Stomach (tissue), 4 donors: ENCODE measurements around the gene KRT74.

Source experiments
- CTCF ChIP-seq, 7 experiments: fragments of 450-650 bp in 4 of 7; fragments of 200-600 bp in 3 of 7; sonication (generic) in 3 of 7; IDR thresholded peaks; one replicate each; pipeline ENCODE4 v1.5.1; 2016 to 2019; ENCODE audit warnings: antibody characterized with exemption in 7 of 7, control low read depth in 2 of 7, mild to moderate bottlenecking in 1 of 7
- EP300 ChIP-seq: sonication (generic); formaldehyde crosslinking; IDR thresholded peaks from one replicate; pipeline ENCODE4 v1.6.1; 2017; ENCODE audit warnings: antibody characterized with exemption
- POLR2A ChIP-seq, 4 donors: fragments of 450-650 bp; IDR thresholded peaks; one replicate each; pipeline ENCODE4 v1.6.1; 2016; ENCODE audit warnings: antibody characterized with exemption in 4 of 4, control low read depth in 2 of 4, mild to moderate bottlenecking in 1 of 4, moderate library complexity in 1 of 4
- POLR2AphosphoS5 ChIP-seq, 3 donors: sonication (generic); formaldehyde crosslinking; IDR thresholded peaks; one replicate each; pipeline ENCODE4 v1.6.1; 2016; ENCODE audit warnings: antibody characterized with exemption in 3 of 3

- TF ChIP-seq CTCF (IDR thresholded peaks at IDR 0.05) (no peak), POLR2AphosphoS5 (IDR thresholded peaks at IDR 0.05) (no peak), POLR2A (IDR thresholded peaks at IDR 0.05) (no peak), EP300 (no peak)
Observed at GRCh38 chr12:52613384-52614030, 39.9 kb upstream of the KRT74 start.
